HepG2 (cell line): ENCODE measurements around the gene CEP68. TPM values are rescaled to one million over a fixed set of nuclear protein-coding genes. Genes with fewer than 3 reads are reported as not detected.

Source experiments
- ATM ChIP-seq: fragments of 450-650 bp; IDR thresholded peaks from 2 replicates; pipeline ENCODE4 v1.7.1; 2017; ENCODE audit warnings: mild to moderate bottlenecking, borderline replicate concordance
- HOMEZ ChIP-seq: IDR thresholded peaks from 2 replicates; pipeline ENCODE4 v1.6.1; 2016; ENCODE audit warnings: low read depth
- KLF9 ChIP-seq: IDR thresholded peaks from 2 replicates; pipeline ENCODE4 v1.6.1; 2016; ENCODE audit warnings: low read depth
- MIXL1 ChIP-seq: IDR thresholded peaks from 2 replicates; pipeline ENCODE4 v1.6.1; 2016
- NFYB ChIP-seq: sonication (generic); formaldehyde crosslinking; IDR thresholded peaks from 2 replicates; pipeline ENCODE4 v1.4.0; 2020; ENCODE audit warnings: missing genetic modification reagents
- RFX5 ChIP-seq: IDR thresholded peaks from 2 replicates; pipeline ENCODE4 v1.6.1; 2011; ENCODE audit warnings: low read depth, low read length, improper control_type of control experiment
- SOX13 ChIP-seq, 3 experiments: fragments of 450-650 bp in 1 of 3; sonication (generic) in 1 of 3; formaldehyde crosslinking in 1 of 3; IDR thresholded peaks in 2 of 3; conservative IDR thresholded peaks in 1 of 3; 2 replicates each; pipeline versions ENCODE4 v1.5.0 to v1.6.1; 2016 to 2020; ENCODE audit warnings: antibody characterized with exemption in 1 of 3, mild to moderate bottlenecking in 1 of 3, missing compliant biosample characterization in 1 of 3, missing genetic modification reagents in 1 of 3, moderate library complexity in 1 of 3
- TFDP2 ChIP-seq: sonication (generic); formaldehyde crosslinking; IDR thresholded peaks from 2 replicates; pipeline ENCODE4 v1.4.0; 2020; ENCODE audit warnings: missing genetic modification reagents
- THYN1 ChIP-seq: sonication (generic); formaldehyde crosslinking; IDR thresholded peaks from 2 replicates; pipeline ENCODE4 v1.8.1; 2023; ENCODE audit warnings: low read depth, mild to moderate bottlenecking, moderate library complexity, missing genetic modification reagents, borderline replicate concordance
- ZHX2 ChIP-seq, 2 experiments: sonication (generic) in 1 of 2; formaldehyde crosslinking in 1 of 2; IDR thresholded peaks; 2 replicates each; pipeline versions ENCODE4 v1.6.1 to v1.9.0; 2014 to 2022; ENCODE audit warnings: antibody characterized with exemption in 1 of 2, borderline replicate concordance in 1 of 2, inconsistent platforms in 1 of 2, low read depth in 1 of 2, missing genetic modification reagents in 1 of 2
- ZNF232 ChIP-seq: sonication (generic); formaldehyde crosslinking; IDR thresholded peaks from 2 replicates; pipeline ENCODE4 v1.4.0; 2020; ENCODE audit warnings: missing genetic modification reagents, borderline replicate concordance
- ZNF510 ChIP-seq: sonication (generic); formaldehyde crosslinking; IDR thresholded peaks from 2 replicates; pipeline ENCODE4 v1.4.0; 2020; ENCODE audit warnings: low read depth, mild to moderate bottlenecking, missing genetic modification reagents
- ZXDC ChIP-seq: sonication (generic); formaldehyde crosslinking; IDR thresholded peaks from 2 replicates; pipeline ENCODE4 v1.5.0; 2020; ENCODE audit warnings: mild to moderate bottlenecking, missing genetic modification reagents
- polyA plus RNA-seq, 8 experiments: library from polyadenylated mRNA; depleted of rRNA in 3 of 8; stranded (reverse) in 7 of 8; unstranded in 1 of 8; fragments of >200 nt; fragmentation: Illumina TruSeq in 4 of 8; extraction: Trizol in 4 of 8; gene quantifications; 2 replicates each; pipeline versions ENCODE4 v1.2.1 to v1.2.3, GENCODE V29; 2011 to 2016; ENCODE audit warnings: low read depth in 4 of 8, missing spikeins in 1 of 8, mixed read lengths in 1 of 8; ENCODE audit not compliant: insufficient read depth in 1 of 8
- total RNA-seq, 5 experiments: library from RNA; depleted of rRNA; stranded (reverse); fragments of >200 nt; fragmentation: Illumina TruSeq; extraction: Trizol; gene quantifications; 2 replicates each; pipeline ENCODE4 v1.2.3, GENCODE V29; 2016; ENCODE audit warnings: low read depth in 1 of 5
- TF ChIP-seq, protein P1 (sequence below): sonication (generic); formaldehyde crosslinking; IDR thresholded peaks from 2 replicates; pipeline ENCODE4 v1.4.0; 2020; ENCODE audit warnings: missing genetic modification reagents

Gene CEP68
- total and polyA plus RNA-seq, 2 of the 13 experiments (the other 11 are each of a cell fraction or from before 2014, with no cell fraction given) = 5.7 to 9.3 TPM

DNA sequence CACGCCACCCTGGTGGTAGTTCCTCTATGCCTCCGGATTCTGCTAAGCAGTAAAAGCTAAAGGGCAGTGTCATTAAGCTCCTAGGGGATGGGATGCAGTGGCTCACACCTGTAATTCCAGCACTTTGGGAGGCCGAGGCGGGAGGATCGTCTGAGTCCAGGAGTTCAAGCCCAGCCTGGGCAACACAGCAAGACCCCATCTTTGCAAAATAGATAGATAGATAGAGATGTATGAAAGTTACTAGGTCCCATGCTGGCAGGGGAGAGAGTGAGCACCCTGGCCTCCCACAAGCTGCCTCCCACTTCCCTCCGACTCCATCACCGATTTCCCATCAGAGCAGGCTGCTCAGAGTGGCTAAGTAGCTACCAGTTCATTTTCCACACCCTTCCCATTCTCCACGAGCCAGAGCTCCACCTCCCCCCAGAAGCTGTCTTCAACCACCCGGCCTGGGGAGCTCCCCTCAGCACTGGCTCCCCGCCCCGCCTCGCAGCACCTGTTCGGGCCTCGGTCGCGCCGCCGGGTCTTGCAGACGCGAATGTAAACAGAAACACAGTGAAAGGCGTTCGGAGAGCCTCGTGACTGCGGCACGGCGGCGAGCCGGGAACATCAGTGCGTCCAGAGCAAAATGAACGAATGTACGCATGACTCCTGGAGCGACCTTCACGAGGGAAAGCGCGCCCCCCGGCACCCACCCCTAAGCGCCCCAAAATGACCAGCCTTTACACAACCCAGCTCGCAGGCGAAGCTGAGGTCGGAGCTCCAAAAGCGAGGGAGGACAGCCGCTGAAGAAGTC is 598 bp upstream of the CEP68 start (continued):
- TF ChIP-seq, protein P1, sequence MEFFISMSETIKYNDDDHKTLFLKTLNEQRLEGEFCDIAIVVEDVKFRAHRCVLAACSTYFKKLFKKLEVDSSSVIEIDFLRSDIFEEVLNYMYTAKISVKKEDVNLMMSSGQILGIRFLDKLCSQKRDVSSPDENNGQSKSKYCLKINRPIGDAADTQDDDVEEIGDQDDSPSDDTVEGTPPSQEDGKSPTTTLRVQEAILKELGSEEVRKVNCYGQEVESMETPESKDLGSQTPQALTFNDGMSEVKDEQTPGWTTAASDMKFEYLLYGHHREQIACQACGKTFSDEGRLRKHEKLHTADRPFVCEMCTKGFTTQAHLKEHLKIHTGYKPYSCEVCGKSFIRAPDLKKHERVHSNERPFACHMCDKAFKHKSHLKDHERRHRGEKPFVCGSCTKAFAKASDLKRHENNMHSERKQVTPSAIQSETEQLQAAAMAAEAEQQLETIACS (CRISPR knock-in tag) = no peak
- TF ChIP-seq TFDP2 (CRISPR knock-in tag) (no peak), MIXL1 (CRISPR knock-in tag) (no peak), KLF9 (CRISPR knock-in tag) (no peak), HOMEZ (CRISPR knock-in tag) (no peak), ZHX2 (IDR thresholded peaks at IDR 0.05; ENCODE audit: low read depth) (no peak), ZHX2 (CRISPR knock-in tag; IDR thresholded peaks at IDR 0.05; ENCODE audit: borderline replicate concordance) (no peak), SOX13 (IDR thresholded peaks at IDR 0.05) (no peak), SOX13 (CRISPR knock-in tag; conservative IDR thresholded peaks at IDR 0.05 in 1 of 2, IDR thresholded peaks at IDR 0.05 in 1 of 2) (no peak; a peak in 1 of 4 replicates), NFYB (no peak), THYN1 (CRISPR knock-in tag) (no peak), ZNF510 (CRISPR knock-in tag) (0 out of 2 replicates have a peak, but pooled peaks have one; percentile 34), RFX5 (no peak), ZXDC (CRISPR knock-in tag) (no peak), ZNF232 (CRISPR knock-in tag) (no peak), ATM (no peak)
